Activated CD4-positive, alpha-beta memory T cell treated with anti-CD3 and anti-CD28 coated beads, Interleukin-2, amount 10 ng/mL, durations not matched to agents 7 days and 5 days (primary cell): Measurements from ENCODE around the gene CD38. TPM values are rescaled to one million over a fixed set of nuclear protein-coding genes. Genes with fewer than 3 reads are reported as not detected.

Source experiments
- CTCF ChIA-PET: fragments of 350-600 bp; sonication (Branson Sonifier 250); formaldehyde crosslinking; loops from one replicate; lab custom pipeline; 2021; ENCODE audit warnings: antibody characterized with exemption, inconsistent platforms; lab: Charles Lee
- POLR2A ChIA-PET: fragments of 350-600 bp; sonication (Branson Sonifier 250); formaldehyde crosslinking; loops from one replicate; lab custom pipeline; 2021; ENCODE audit warnings: antibody characterized with exemption; lab: Charles Lee
- DNase-seq: peaks from one replicate; pipeline ENCODE4 v3.0.0-alpha.2; 2020
- H3K27ac Mint-ChIP-seq: one replicate; pipeline ENCODE4 v1.8.0; 2021; ENCODE audit warnings: mild to moderate bottlenecking, mixed read lengths
- H3K27me3 Mint-ChIP-seq: one replicate; pipeline ENCODE4 v1.8.0; 2021; ENCODE audit warnings: mixed read lengths
- H3K36me3 Mint-ChIP-seq: one replicate; pipeline ENCODE4 v1.8.0; 2021; ENCODE audit warnings: low read depth, mixed read lengths
- H3K4me1 Mint-ChIP-seq: one replicate; pipeline ENCODE4 v1.8.0; 2021; ENCODE audit warnings: mixed read lengths
- H3K4me3 Mint-ChIP-seq: one replicate; pipeline ENCODE4 v1.8.0; 2021; ENCODE audit warnings: mild to moderate bottlenecking, mixed read lengths
- H3K9me3 Mint-ChIP-seq: one replicate; pipeline ENCODE4 v1.8.0; 2021; ENCODE audit warnings: mixed read lengths
- total RNA-seq, 2 experiments: library from RNA; stranded (reverse); gene quantifications; one replicate each; pipeline ENCODE4 v1.2.3, GENCODE V29; 2021

Gene CD38
- total RNA-seq, 2 experiments from 2014 or later, result 128 TPM

- H3K4me1 Mint-ChIP-seq, result peaks cover 72% of the 10 kb centered on the region
- H3K9me3 Mint-ChIP-seq, result no peaks in the 10 kb centered on the region
- H3K4me3 Mint-ChIP-seq, result peak overlapping the region; percentile 49
- peaks cover 19% of the 10 kb centered on the region for H3K36me3 Mint-ChIP-seq
- DNase-seq, result peak; percentile 75
- POLR2A ChIA-PET, result interaction anchor here (0.8 to 12.1 kb wide), 5 partner anchors 11 to 85 kb away, joined by 3 to 224 read pairs (median 8); partner anchors contain the start of gene CD38
- no peaks in the 10 kb centered on the region for H3K27me3 Mint-ChIP-seq
- peak overlapping the region; percentile 79 for H3K27ac Mint-ChIP-seq
- CTCF ChIA-PET, result interaction anchor here (1.0 to 4.3 kb wide), 5 partner anchors 8 to 116 kb away, joined by 3 to 64 read pairs (median 3); no protein-coding TSS in a partner anchor
These were observed 12.0 kb upstream of the CD38 start for GRCh38 chr4:15765910-15766697.

DNA sequence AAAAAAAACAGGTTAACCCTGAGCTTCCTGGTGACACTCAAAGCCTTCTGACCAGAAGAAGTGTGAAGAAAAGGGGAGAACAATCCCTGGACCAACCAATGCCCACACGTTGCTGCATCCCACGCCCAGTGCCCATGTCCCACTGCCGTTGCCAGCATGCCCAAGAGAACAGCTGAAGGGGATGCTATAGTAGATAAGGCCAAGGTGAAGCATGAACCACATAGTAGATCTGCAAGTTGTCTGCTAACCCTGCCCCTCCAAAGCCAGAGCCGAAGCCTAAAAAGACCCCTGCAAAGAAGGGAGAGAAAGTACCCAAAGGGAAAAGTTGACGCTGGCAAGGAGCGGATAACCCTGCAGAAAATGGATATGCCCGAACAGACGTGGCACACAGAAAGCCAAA lies 11.3 kb upstream of the CD38 start:
- Mint-ChIP-seq H3K4me3 (no peak overlapping the region), H3K27ac (peak overlapping the region; percentile 79)
- POLR2A ChIA-PET, result interaction anchor here (1.0 to 12.1 kb wide), 4 partner anchors 11 to 19 kb away, joined by 3 to 224 read pairs (median 30); partner anchors contain the start of gene CD38

DNA sequence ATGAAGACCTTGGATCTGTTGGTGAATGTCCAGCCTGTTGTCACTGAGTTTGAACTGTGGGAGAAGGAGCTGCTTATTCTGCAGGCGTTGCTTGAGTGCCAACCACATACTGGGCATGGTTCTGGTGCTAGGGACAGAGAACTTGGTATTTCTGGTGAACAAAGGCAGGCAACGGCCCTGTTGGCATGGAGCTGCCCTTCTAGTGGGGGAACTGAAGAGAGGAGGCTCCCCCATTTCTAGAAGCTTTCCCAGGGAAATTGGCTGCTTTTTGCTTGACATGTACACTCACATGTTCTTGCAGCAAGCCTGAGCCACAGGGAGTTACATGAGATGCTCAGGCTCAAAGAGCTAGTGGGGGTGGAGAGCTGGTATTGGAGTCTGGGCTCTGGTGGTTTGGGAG lies 8.9 kb upstream of the CD38 start:
- H3K27ac Mint-ChIP-seq, result no peak overlapping the region
- H3K4me1 Mint-ChIP-seq, result peaks cover 83% of the 10 kb centered on the region
- H3K9me3 Mint-ChIP-seq, result no peaks in the 10 kb centered on the region
- POLR2A ChIA-PET, result interaction anchor here (4.0 to 12.1 kb wide), 2 partner anchors 12 to 14 kb away, joined by 38 to 224 read pairs; no protein-coding TSS in a partner anchor
- H3K4me3 Mint-ChIP-seq, result no peak overlapping the region
- H3K27me3 Mint-ChIP-seq, result peaks cover 5% of the 10 kb centered on the region
- CTCF ChIA-PET, result interaction anchor here (0.7 to 2.9 kb wide), 3 partner anchors 10 to 13 kb away, joined by 3 to 23 read pairs (median 11); no protein-coding TSS in a partner anchor
- H3K36me3 Mint-ChIP-seq, result peaks cover 30% of the 10 kb centered on the region
- DNase-seq, result no peak

More for the DNA sequence above, 11.3 kb upstream of the CD38 start:
- H3K9me3 Mint-ChIP-seq, result no peaks in the 10 kb centered on the region
- CTCF ChIA-PET, result interaction anchor here (1.0 to 4.3 kb wide), 5 partner anchors 8 to 116 kb away, joined by 3 to 64 read pairs (median 3); no protein-coding TSS in a partner anchor
- DNase-seq, result no peak
- H3K36me3 Mint-ChIP-seq, result peaks cover 19% of the 10 kb centered on the region
- no peaks in the 10 kb centered on the region for H3K27me3 Mint-ChIP-seq
- peaks cover 74% of the 10 kb centered on the region for H3K4me1 Mint-ChIP-seq

GRCh38 chr4:15771216-15772058 lies 6.7 kb upstream of the CD38 start:
- POLR2A ChIA-PET, result interaction anchor here (0.8 to 12.1 kb wide), 5 partner anchors 9 to 117 kb away, joined by 3 to 224 read pairs (median 4); no protein-coding TSS in a partner anchor
- Mint-ChIP-seq H3K27me3 (peaks cover 18% of the 10 kb centered on the region), H3K36me3 (peaks cover 39% of the 10 kb centered on the region), H3K9me3 (no peaks in the 10 kb centered on the region), H3K4me1 (peaks cover 71% of the 10 kb centered on the region), H3K4me3 (peak overlapping the region; percentile 25), H3K27ac (peak overlapping the region; percentile 74)
- DNase-seq, result no peak
- CTCF ChIA-PET, result interaction anchor here (2.4 to 2.9 kb wide), 2 partner anchors 8 to 15 kb away, joined by 11 to 23 read pairs; no protein-coding TSS in a partner anchor

- H3K9me3 Mint-ChIP-seq, result no peaks in the 10 kb centered on the region
- no peak overlapping the region for H3K4me3 Mint-ChIP-seq
- ChIA-PET CTCF (interaction anchor here (1.0 to 2.8 kb wide), 3 partner anchors 8 to 43 kb away, joined by 3 to 21 read pairs (median 5); no protein-coding TSS in a partner anchor), POLR2A (interaction anchor here (12.1 kb wide), 1 partner anchor 19 kb away, joined by 224 read pairs; no protein-coding TSS in a partner anchor)
- no peak overlapping the region for H3K27ac Mint-ChIP-seq
- peaks cover 24% of the 10 kb centered on the region for H3K27me3 Mint-ChIP-seq
- DNase-seq, result no peak
- peaks cover 71% of the 10 kb centered on the region for H3K4me1 Mint-ChIP-seq
- peaks cover 34% of the 10 kb centered on the region for H3K36me3 Mint-ChIP-seq
These were observed 4.1 kb upstream of the CD38 start for GRCh38 chr4:15774020-15774420.

- H3K4me1 Mint-ChIP-seq, result peaks cover 71% of the 10 kb centered on the region
- H3K4me3 Mint-ChIP-seq, result peak overlapping the region; percentile 84
- POLR2A ChIA-PET, result interaction anchor here (1.1 to 7.6 kb wide), 3 partner anchors 10 to 22 kb away, joined by 4 to 157 read pairs (median 51); no protein-coding TSS in a partner anchor
- DNase-seq, result no peak
- CTCF ChIA-PET, result interaction anchor here (0.9 to 2.2 kb wide), 3 partner anchors 20 to 29 kb away, joined by 3 to 14 read pairs (median 4); no protein-coding TSS in a partner anchor
- no peaks in the 10 kb centered on the region for H3K9me3 Mint-ChIP-seq
- H3K27ac Mint-ChIP-seq, result no peak overlapping the region
- peaks cover 24% of the 10 kb centered on the region for H3K27me3 Mint-ChIP-seq
- H3K36me3 Mint-ChIP-seq, result peaks cover 58% of the 10 kb centered on the region
These were observed 1.1 kb upstream of the CD38 start for GRCh38 chr4:15776871-15777648.

DNA sequence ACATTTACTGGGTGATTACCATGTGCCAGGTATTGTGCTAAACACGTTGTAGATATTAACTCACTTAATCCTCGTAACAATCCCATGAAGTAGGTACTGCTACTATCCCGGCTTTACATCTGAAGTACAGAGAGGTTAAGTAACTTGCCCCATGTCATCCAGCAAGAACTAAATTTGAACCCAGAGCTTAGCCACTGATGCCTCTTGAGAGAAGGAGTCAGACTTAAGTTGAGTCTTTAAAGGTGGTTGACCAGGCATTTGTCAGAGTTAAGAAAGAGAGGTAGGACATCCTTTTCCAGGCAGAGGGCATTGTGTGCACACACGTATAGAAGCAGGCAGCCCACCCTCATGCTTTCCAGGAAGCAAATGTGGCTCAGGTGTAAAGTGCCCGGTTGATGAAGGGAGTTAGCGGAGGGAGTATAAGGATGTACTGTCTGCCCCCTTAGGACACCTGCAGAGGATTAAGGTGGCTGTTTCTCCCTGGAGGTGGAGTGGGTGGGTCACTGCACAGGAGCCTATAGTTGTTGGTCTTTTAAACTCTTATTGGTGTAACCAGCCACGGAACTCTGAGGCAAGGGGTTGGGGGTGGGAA lies 335 bp upstream of the CD38 start:
- Mint-ChIP-seq H3K27ac (peak overlapping the region; percentile 78), H3K27me3 (peaks cover 24% of the 10 kb centered on the region), H3K36me3 (peaks cover 58% of the 10 kb centered on the region), H3K4me3 (peak overlapping the region; percentile 84), H3K4me1 (peaks cover 71% of the 10 kb centered on the region), H3K9me3 (no peaks in the 10 kb centered on the region)
- ChIA-PET POLR2A (interaction anchor here (4.7 to 7.6 kb wide), 2 partner anchors 13 to 22 kb away, joined by 51 to 157 read pairs; no protein-coding TSS in a partner anchor), CTCF (interaction anchor here (0.9 to 2.2 kb wide), 3 partner anchors 21 to 28 kb away, joined by 3 to 14 read pairs (median 4); no protein-coding TSS in a partner anchor)
- no peak for DNase-seq

DNA sequence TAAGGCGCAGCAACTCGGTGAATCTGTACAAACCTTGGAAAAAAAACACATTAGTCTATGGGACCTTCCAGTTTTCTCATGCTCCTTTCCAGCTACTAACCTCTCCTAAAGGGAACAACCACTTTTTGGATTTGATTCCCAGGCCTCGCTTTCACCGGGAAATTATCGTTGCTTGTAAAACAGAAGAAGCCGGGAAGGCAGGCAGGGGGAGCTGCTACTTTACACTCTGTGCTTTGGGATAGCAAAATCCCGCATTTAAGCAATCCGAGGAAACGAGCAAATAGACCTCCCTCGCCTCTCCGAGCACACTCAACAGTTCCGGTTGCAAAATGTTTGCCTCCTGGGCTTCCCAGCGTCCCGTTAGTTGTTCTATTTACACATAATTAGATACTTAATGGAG lies 1.2 kb downstream of the CD38 start:
- H3K36me3 Mint-ChIP-seq, result peaks cover 64% of the 10 kb centered on the region
- POLR2A ChIA-PET, result interaction anchor here (0.7 to 7.6 kb wide), 6 partner anchors 9 to 776 kb away, joined by 3 to 157 read pairs (median 24); partner anchors contain the start of gene FAM200B
- H3K4me1 Mint-ChIP-seq, result peaks cover 74% of the 10 kb centered on the region
- H3K27ac Mint-ChIP-seq, result peak overlapping the region; percentile 81
- H3K27me3 Mint-ChIP-seq, result peaks cover 17% of the 10 kb centered on the region
- H3K4me3 Mint-ChIP-seq, result peak overlapping the region; percentile 84
- DNase-seq, result no peak
- no peaks in the 10 kb centered on the region for H3K9me3 Mint-ChIP-seq
- CTCF ChIA-PET, result interaction anchor here (0.7 to 5.9 kb wide), 8 partner anchors 9 to 48 kb away, joined by 3 to 69 read pairs (median 4); no protein-coding TSS in a partner anchor

DNA sequence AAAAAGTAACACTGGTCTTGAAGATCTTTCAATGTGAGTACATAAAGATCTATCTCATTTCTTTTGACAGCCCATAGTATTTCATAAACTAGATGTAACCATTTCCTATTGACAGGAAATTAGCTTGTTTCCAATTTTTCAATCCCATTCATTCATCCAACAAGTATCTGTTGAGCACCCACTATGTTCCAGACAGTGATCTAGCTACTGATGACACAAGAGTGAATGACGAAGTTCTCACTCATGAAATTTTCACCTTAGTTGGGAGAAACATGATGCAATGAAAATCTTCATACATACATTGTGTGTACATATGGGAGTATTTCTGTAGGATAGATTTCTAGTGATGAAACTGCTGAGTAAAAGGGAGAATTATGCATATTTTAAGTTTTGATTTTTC lies 1.7 kb downstream of the CD38 start:
- H3K4me1 Mint-ChIP-seq, result peaks cover 73% of the 10 kb centered on the region
- H3K36me3 Mint-ChIP-seq, result peaks cover 67% of the 10 kb centered on the region
- H3K4me3 Mint-ChIP-seq, result peak overlapping the region; percentile 84
- DNase-seq, result no peak
- peak overlapping the region; percentile 81 for H3K27ac Mint-ChIP-seq
- H3K27me3 Mint-ChIP-seq, result peaks cover 15% of the 10 kb centered on the region
- ChIA-PET POLR2A (interaction anchor here (0.7 to 7.6 kb wide), 6 partner anchors 9 to 777 kb away, joined by 3 to 157 read pairs (median 24); partner anchors contain the start of gene FAM200B), CTCF (interaction anchor here (0.7 to 5.9 kb wide), 9 partner anchors 9 to 176 kb away, joined by 3 to 69 read pairs (median 4); no protein-coding TSS in a partner anchor)
- no peaks in the 10 kb centered on the region for H3K9me3 Mint-ChIP-seq

- ChIA-PET POLR2A (interaction anchor here (1.3 to 7.6 kb wide), 4 partner anchors 11 to 26 kb away, joined by 5 to 157 read pairs (median 23); no protein-coding TSS in a partner anchor), CTCF (interaction anchor here (1.1 to 5.9 kb wide), 4 partner anchors 12 to 26 kb away, joined by 3 to 69 read pairs (median 6); no protein-coding TSS in a partner anchor)
- Mint-ChIP-seq H3K36me3 (peaks cover 76% of the 10 kb centered on the region), H3K27me3 (peaks cover 4% of the 10 kb centered on the region), H3K4me1 (peaks cover 78% of the 10 kb centered on the region), H3K9me3 (peaks cover 7% of the 10 kb centered on the region), H3K4me3 (peak overlapping the region; percentile 54), H3K27ac (peak overlapping the region; percentile 58)
- peak; percentile 68 for DNase-seq
These were observed 3.4 kb downstream of the CD38 start for GRCh38 chr4:15781427-15782095.
